Karpas-422 (cell line): ENCODE measurements around the gene PHKA2. TPM values are rescaled to one million over a fixed set of nuclear protein-coding genes. Genes with fewer than 3 reads are reported as not detected.

ENCODE experiments used
- DNase-seq: peaks from one replicate; pipeline ENCODE4 v3.0.0-alpha.2; 2015
- H2AFZ ChIP-seq: fragments of 200-600 bp; sonication (generic); 2 replicates; pipeline ENCODE4 v1.6.1; 2014; ENCODE audit warnings: antibody characterized with exemption, low read length, mixed read lengths
- H3K27ac ChIP-seq: fragments of 200-600 bp; sonication (generic); 2 replicates; pipeline ENCODE4 v1.5.1; 2014; ENCODE audit warnings: mild to moderate bottlenecking, low read length, moderate library complexity
- H3K27me3 ChIP-seq: fragments of 200-600 bp; sonication (generic); 2 replicates; pipeline ENCODE4 v1.6.1; 2014; ENCODE audit warnings: low read length, mixed read lengths
- H3K36me3 ChIP-seq: fragments of 200-600 bp; sonication (generic); 2 replicates; pipeline ENCODE4 v1.6.1; 2014; ENCODE audit warnings: low read length, mixed read lengths; ENCODE audit not compliant: insufficient read depth
- H3K4me1 ChIP-seq: fragments of 200-600 bp; sonication (generic); 2 replicates; pipeline ENCODE4 v1.6.1; 2014; ENCODE audit warnings: mild to moderate bottlenecking, low read length, mixed read lengths
- H3K4me2 ChIP-seq: fragments of 200-600 bp; sonication (generic); 2 replicates; pipeline ENCODE4 v1.6.1; 2014; ENCODE audit warnings: low read length, low read depth, mild to moderate bottlenecking; ENCODE audit not compliant: poor library complexity, severe bottlenecking
- H3K4me3 ChIP-seq: fragments of 200-600 bp; sonication (generic); 2 replicates; pipeline ENCODE4 v1.5.1; 2014; ENCODE audit warnings: mild to moderate bottlenecking, antibody characterized with exemption, low read length, mixed read lengths
- H3K79me2 ChIP-seq: fragments of 200-600 bp; sonication (generic); 2 replicates; pipeline ENCODE4 v1.6.1; 2014; ENCODE audit warnings: mild to moderate bottlenecking, low read length, mixed read lengths
- H3K9ac ChIP-seq: fragments of 200-600 bp; sonication (generic); 2 replicates; pipeline ENCODE4 v1.6.0; 2014; ENCODE audit warnings: low read length
- H3K9me2 ChIP-seq: fragments of 200-600 bp; sonication (generic), shearing (Covaris generic); replicated peaks from 2 replicates; pipeline ENCODE4 v1.6.0; 2014; ENCODE audit warnings: mild to moderate bottlenecking, low read length, moderate library complexity; ENCODE audit not compliant: insufficient read depth
- H3K9me3 ChIP-seq: fragments of 300-700, 200-600 bp; sonication (generic); 2 replicates; pipeline ENCODE4 v1.6.1; 2014; ENCODE audit warnings: low read length, mixed read lengths
- H4K20me1 ChIP-seq: fragments of 200-600 bp; sonication (generic); 2 replicates; pipeline ENCODE4 v1.6.1; 2014; ENCODE audit warnings: mild to moderate bottlenecking, antibody characterized with exemption, low read length, low read depth; ENCODE audit not compliant: insufficient read depth
- total RNA-seq: library from RNA; depleted of rRNA; stranded (reverse); fragments of >200 nt; shearing (Covaris generic); gene quantifications from 2 replicates; pipeline ENCODE4 v1.2.3, GENCODE V29; 2014; ENCODE audit warnings: low replicate concordance

Gene PHKA2
- total RNA-seq, 1 experiment from 2014 or later, result 50.7 TPM

DNA sequence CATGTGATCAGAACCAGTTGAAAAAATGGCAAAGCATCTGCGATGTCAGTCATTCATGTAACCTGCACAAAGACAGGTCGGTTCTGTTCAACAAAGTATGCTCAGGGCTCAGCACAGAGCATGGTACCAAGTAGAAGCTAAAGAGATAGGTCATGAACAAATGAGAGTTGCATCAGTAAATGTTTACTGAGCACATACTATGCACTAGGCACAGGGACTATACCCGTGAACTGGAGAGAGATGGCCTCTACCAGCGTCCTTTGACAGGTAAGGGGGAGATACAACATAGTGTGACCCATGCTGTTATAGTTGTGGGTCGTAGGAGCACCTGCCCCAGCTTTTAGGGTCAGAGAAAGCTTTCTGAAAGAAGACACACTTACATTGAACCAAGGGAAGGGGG is 46.7 kb downstream of the PHKA2 start:
- Histone ChIP-seq H4K20me1 (no peaks in the 10 kb centered on the region), H3K9ac (no peak overlapping the region), H3K36me3 (peaks cover 4% of the 10 kb centered on the region; the same call in 1 of the 2 replicates), H3K27me3 (no peaks in the 10 kb centered on the region), H3K4me3 (no peak overlapping the region), H2AFZ (no peak overlapping the region), H3K9me3 (no peaks in the 10 kb centered on the region), H3K4me2 (no peak overlapping the region), H3K4me1 (no peaks in the 10 kb centered on the region), H3K27ac (no peak overlapping the region), H3K79me2 (no peaks in the 10 kb centered on the region), H3K9me2 (no peaks in the 10 kb centered on the region)
- DNase-seq, result no peak

DNA sequence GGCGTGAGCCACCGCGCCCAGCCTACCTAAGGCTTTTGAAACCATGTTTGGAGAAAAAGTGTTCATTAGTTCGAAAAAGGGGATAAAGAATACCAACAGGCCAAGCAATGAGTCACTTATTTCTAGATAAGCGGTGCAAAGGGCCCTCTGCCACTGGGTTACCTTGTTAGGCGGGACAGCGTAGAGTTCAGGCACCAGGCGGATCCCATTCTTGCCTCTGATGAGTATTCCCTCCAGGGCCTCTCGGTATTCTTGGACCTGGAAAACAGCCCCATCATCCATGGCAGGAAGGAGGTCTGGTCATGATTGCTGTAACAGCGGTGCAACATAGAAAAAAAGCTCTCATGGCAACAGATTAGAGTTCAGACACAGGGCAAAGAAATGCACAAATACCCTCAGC is 48.0 kb downstream of the PHKA2 start:
- H3K79me2 ChIP-seq, result no peaks in the 10 kb centered on the region
- H3K4me3 ChIP-seq, result no peak overlapping the region
- H3K4me2 ChIP-seq, result no peak overlapping the region
- no peak for DNase-seq
- H3K27me3 ChIP-seq, result no peaks in the 10 kb centered on the region
- no peaks in the 10 kb centered on the region for H3K4me1 ChIP-seq
- H4K20me1 ChIP-seq, result no peaks in the 10 kb centered on the region
- no peak overlapping the region for H2AFZ ChIP-seq
- H3K36me3 ChIP-seq, result peaks cover 4% of the 10 kb centered on the region; the same call in 1 of the 2 replicates
- no peaks in the 10 kb centered on the region for H3K9me3 ChIP-seq
- H3K9ac ChIP-seq, result no peak overlapping the region
- no peaks in the 10 kb centered on the region for H3K9me2 ChIP-seq
- no peak overlapping the region for H3K27ac ChIP-seq

DNA sequence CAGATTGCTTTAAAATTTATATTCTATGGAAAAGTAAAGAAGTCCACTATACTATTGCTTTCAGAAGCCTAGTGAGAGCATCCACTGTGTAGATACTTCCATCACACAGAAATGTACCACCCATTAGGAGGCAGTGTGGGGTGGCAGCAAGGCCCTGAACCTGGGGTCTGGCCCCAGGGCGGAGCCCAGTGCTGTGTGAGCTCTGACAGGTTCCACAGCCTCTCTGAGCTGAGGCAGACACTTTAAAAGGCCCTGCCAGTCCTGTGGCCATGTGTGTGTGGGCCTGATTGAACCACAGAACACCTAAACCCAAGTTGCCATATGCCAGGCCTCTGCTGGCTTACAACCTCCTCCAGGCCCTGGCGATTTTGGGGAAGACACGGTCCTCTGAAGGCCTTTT is 49.2 kb downstream of the PHKA2 start:
- Histone ChIP-seq H3K4me3 (no peak overlapping the region), H3K9me3 (no peaks in the 10 kb centered on the region), H2AFZ (no peak overlapping the region), H3K9me2 (no peaks in the 10 kb centered on the region), H3K4me2 (no peak overlapping the region), H3K79me2 (no peaks in the 10 kb centered on the region), H3K9ac (no peak overlapping the region), H3K27ac (no peak overlapping the region), H3K36me3 (peaks cover 4% of the 10 kb centered on the region; the same call in 1 of the 2 replicates), H4K20me1 (no peaks in the 10 kb centered on the region), H3K4me1 (no peaks in the 10 kb centered on the region), H3K27me3 (no peaks in the 10 kb centered on the region)
- DNase-seq, result no peak

GRCh38 chrX:18933617-18934016 is 50.3 kb downstream of the PHKA2 start:
- H3K36me3 ChIP-seq, result peaks cover 3% of the 10 kb centered on the region
- H3K4me2 ChIP-seq, result no peak overlapping the region
- no peaks in the 10 kb centered on the region for H3K9me2 ChIP-seq
- H3K9me3 ChIP-seq, result no peaks in the 10 kb centered on the region
- no peak overlapping the region for H3K27ac ChIP-seq
- H3K79me2 ChIP-seq, result no peaks in the 10 kb centered on the region
- H4K20me1 ChIP-seq, result no peaks in the 10 kb centered on the region
- no peak overlapping the region for H3K4me3 ChIP-seq
- no peaks in the 10 kb centered on the region for H3K4me1 ChIP-seq
- no peak overlapping the region for H3K9ac ChIP-seq
- no peaks in the 10 kb centered on the region for H3K27me3 ChIP-seq
- no peak for DNase-seq
- no peak overlapping the region for H2AFZ ChIP-seq

- H3K4me2 ChIP-seq, result no peak overlapping the region
- H4K20me1 ChIP-seq, result no peaks in the 10 kb centered on the region
- no peak overlapping the region for H3K9ac ChIP-seq
- H3K27ac ChIP-seq, result no peak overlapping the region
- H3K9me3 ChIP-seq, result no peaks in the 10 kb centered on the region
- H3K79me2 ChIP-seq, result no peaks in the 10 kb centered on the region
- H3K9me2 ChIP-seq, result no peaks in the 10 kb centered on the region
- H3K4me3 ChIP-seq, result no peak overlapping the region
- peak; percentile 76 for DNase-seq
- H3K4me1 ChIP-seq, result no peaks in the 10 kb centered on the region
- no peaks in the 10 kb centered on the region for H3K27me3 ChIP-seq
- H2AFZ ChIP-seq, result no peak overlapping the region
- no peaks in the 10 kb centered on the region; the same call in 1 of the 2 replicates for H3K36me3 ChIP-seq
Measured at GRCh38 chrX:18931972-18932371, 51.9 kb downstream of the PHKA2 start.

GRCh38 chrX:18929775-18930174 is 54.1 kb downstream of the PHKA2 start:
- no peaks in the 10 kb centered on the region for H3K9me2 ChIP-seq
- no peaks in the 10 kb centered on the region for H3K79me2 ChIP-seq
- H3K27me3 ChIP-seq, result no peaks in the 10 kb centered on the region
- H3K9me3 ChIP-seq, result no peaks in the 10 kb centered on the region
- DNase-seq, result no peak
- H3K4me3 ChIP-seq, result no peak overlapping the region
- H3K36me3 ChIP-seq, result no peaks in the 10 kb centered on the region; the same call in 1 of the 2 replicates
- H3K27ac ChIP-seq, result no peak overlapping the region
- H4K20me1 ChIP-seq, result no peaks in the 10 kb centered on the region
- no peak overlapping the region for H3K9ac ChIP-seq
- no peaks in the 10 kb centered on the region for H3K4me1 ChIP-seq
- H2AFZ ChIP-seq, result no peak overlapping the region
- H3K4me2 ChIP-seq, result no peak overlapping the region

- Histone ChIP-seq H3K4me3 (no peak overlapping the region), H3K9me3 (no peaks in the 10 kb centered on the region)
Measured at GRCh38 chrX:18927558-18927957, 56.4 kb downstream of the PHKA2 start.

GRCh38 chrX:18924507-18925088 is 59.3 kb downstream of the PHKA2 start:
- Histone ChIP-seq H3K27me3 (no peaks in the 10 kb centered on the region), H3K27ac (no peak overlapping the region), H3K9ac (no peak overlapping the region), H3K9me2 (no peaks in the 10 kb centered on the region), H3K4me1 (no peaks in the 10 kb centered on the region), H3K36me3 (peaks cover 6% of the 10 kb centered on the region), H4K20me1 (no peaks in the 10 kb centered on the region), H3K79me2 (no peaks in the 10 kb centered on the region), H3K4me3 (no peak overlapping the region), H3K9me3 (no peaks in the 10 kb centered on the region), H2AFZ (no peak overlapping the region), H3K4me2 (no peak overlapping the region)
- no peak for DNase-seq

More at GRCh38 chrX:18927558-18927957, 56.4 kb downstream of the PHKA2 start:
- H3K4me1 ChIP-seq, result no peaks in the 10 kb centered on the region
- no peak overlapping the region for H2AFZ ChIP-seq
- H3K9me2 ChIP-seq, result no peaks in the 10 kb centered on the region
- H3K36me3 ChIP-seq, result no peaks in the 10 kb centered on the region; the same call in none of the 2 replicates
- no peak overlapping the region for H3K4me2 ChIP-seq
- no peak overlapping the region for H3K9ac ChIP-seq
- no peak for DNase-seq
- H3K27ac ChIP-seq, result no peak overlapping the region
- H3K27me3 ChIP-seq, result no peaks in the 10 kb centered on the region
- no peaks in the 10 kb centered on the region for H3K79me2 ChIP-seq
- H4K20me1 ChIP-seq, result no peaks in the 10 kb centered on the region
